ENCODE data around the gene SPTBN1. TPM values are rescaled to one million over a fixed set of nuclear protein-coding genes. Genes with fewer than 3 reads are reported as not detected.
"Not testable (repeated sequence)": the region's sequence is repeated elsewhere in the genome, so short reads cannot be mapped to it uniquely, and the experiment has no call there.

SPTBN1 gene
- total RNA-seq, 1 donor from 2014 or later = 601 TPM

GRCh38 chr2:54481686-54482085 lies 25.6 kb downstream of the SPTBN1 start:
- Histone ChIP-seq H3K4me1 (peaks cover 57% of the 10 kb centered on the region), H3K4me3 (no peak overlapping the region), H3K9me3 (no peaks in the 10 kb centered on the region), H3K27me3 (ENCODE audit: low read depth) (no peaks in the 10 kb centered on the region), H3K27ac (no peak overlapping the region), H3K36me3 (no peaks in the 10 kb centered on the region)
- intact Hi-C loops (cut with DNase I) = no loop called here
- ATAC-seq (no peak), DNase-seq (no peak)
- no peak for TF ChIP-seq CTCF (IDR thresholded peaks at IDR 0.05)

- intact Hi-C loops (cut with DNase I) = no loop called here
- ATAC-seq = peak; percentile 35 to 56
- Histone ChIP-seq H3K27ac (peak overlapping the region; percentile 15), H3K27me3 (ENCODE audit: low read depth) (no peaks in the 10 kb centered on the region), H3K36me3 (no peaks in the 10 kb centered on the region), H3K4me3 (no peak overlapping the region), H3K4me1 (peaks cover 49% of the 10 kb centered on the region), H3K9me3 (no peaks in the 10 kb centered on the region)
- no peak for TF ChIP-seq CTCF (IDR thresholded peaks at IDR 0.05)
- no peak for DNase-seq
Observed at GRCh38 chr2:54482715-54483114, 26.6 kb downstream of the SPTBN1 start.

GRCh38 chr2:54483426-54483825 lies 27.3 kb downstream of the SPTBN1 start:
- no peaks in the 10 kb centered on the region for H3K27me3 ChIP-seq (ENCODE audit: low read depth)
- DNase-seq = no peak
- peak in 1 of 2 donors; percentile 25 for ATAC-seq
- H3K4me3 ChIP-seq = no peak overlapping the region
- H3K9me3 ChIP-seq = no peaks in the 10 kb centered on the region
- no peaks in the 10 kb centered on the region for H3K36me3 ChIP-seq
- no peak for TF ChIP-seq CTCF (IDR thresholded peaks at IDR 0.05)
- H3K27ac ChIP-seq = peak overlapping the region; percentile 15
- intact Hi-C loops (cut with DNase I) = no loop called here
- H3K4me1 ChIP-seq = peaks cover 50% of the 10 kb centered on the region

GRCh38 chr2:54485756-54486155 lies 29.6 kb downstream of the SPTBN1 start:
- H3K9me3 ChIP-seq; DNase-seq; H3K36me3 ChIP-seq; H3K27ac ChIP-seq; ATAC-seq; H3K4me3 ChIP-seq; H3K27me3 ChIP-seq (ENCODE audit: low read depth); intact Hi-C loops (cut with DNase I): not testable (repeated sequence)
- peaks cover 56% of the 10 kb centered on the region for H3K4me1 ChIP-seq

GRCh38 chr2:54486766-54487165 lies 30.6 kb downstream of the SPTBN1 start:
- no peak for TF ChIP-seq CTCF (IDR thresholded peaks at IDR 0.05)
- peaks cover 60% of the 10 kb centered on the region for H3K4me1 ChIP-seq
- no peak for DNase-seq
- H3K27me3 ChIP-seq (ENCODE audit: low read depth) = no peaks in the 10 kb centered on the region
- intact Hi-C loops (cut with DNase I) = no loop called here
- ATAC-seq = no peak
- H3K36me3 ChIP-seq = no peaks in the 10 kb centered on the region
- no peak overlapping the region for H3K4me3 ChIP-seq
- H3K9me3 ChIP-seq = no peaks in the 10 kb centered on the region
- no peak overlapping the region for H3K27ac ChIP-seq

DNA sequence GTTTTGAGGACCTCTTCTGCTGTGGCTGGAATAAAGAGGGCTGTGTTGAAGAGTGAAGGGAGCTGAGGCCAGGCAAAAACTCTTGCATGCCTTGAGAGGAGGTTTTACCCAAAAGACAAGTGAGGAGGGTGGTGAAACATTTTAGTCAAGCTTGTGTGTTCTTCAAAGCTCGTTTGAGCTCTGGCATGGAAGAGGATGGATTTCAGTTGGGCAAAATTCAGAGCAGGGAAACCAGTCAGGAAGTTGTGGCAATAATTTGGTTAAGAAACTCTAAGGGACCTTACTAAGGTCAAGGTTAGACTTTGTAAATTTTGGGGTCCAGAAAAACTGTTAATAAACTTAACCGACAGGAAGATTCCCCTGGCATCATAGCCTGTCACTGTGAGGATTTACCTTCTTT lies 34.7 kb downstream of the SPTBN1 start:
- Histone ChIP-seq H3K4me1 (peaks cover 39% of the 10 kb centered on the region), H3K27me3 (ENCODE audit: low read depth) (no peaks in the 10 kb centered on the region), H3K27ac (no peak overlapping the region), H3K36me3 (peaks cover 10% of the 10 kb centered on the region), H3K9me3 (no peaks in the 10 kb centered on the region), H3K4me3 (no peak overlapping the region)
- TF ChIP-seq CTCF (IDR thresholded peaks at IDR 0.05) = no peak
- intact Hi-C loops (cut with DNase I) = no loop called here
- DNase-seq = no peak
- ATAC-seq = no peak
